Left lobe of liver (tissue), 2 donors: ENCODE results near the gene MARCO. TPM values are rescaled to one million over a fixed set of nuclear protein-coding genes. Genes with fewer than 3 reads are reported as not detected.
A peak's percentile ranks its signal among the peaks of the same experiment; 100 is the strongest.
"Not testable (repeated sequence)": the region's sequence is repeated elsewhere in the genome, so short reads cannot be mapped to it uniquely, and the experiment has no call there.

Experiments used
- ATAC-seq: fragments of 200-7000 bp; cut with Tn5 transposase; one replicate; pipeline ENCODE4 v1.9.1; 2020; ENCODE audit warnings: mild to moderate bottlenecking, moderate library complexity
- DNase-seq: peaks from one replicate; pipeline ENCODE4 v3.0.0-alpha.2; 2020; ENCODE audit warnings: low spot score
- total RNA-seq: library from RNA; stranded (reverse); gene quantifications from one replicate; pipeline ENCODE4 v1.2.1, GENCODE V29; 2021
- donor health status: DM: no; HTN: no; CAD: no; lungs with moderate emphysema.
- donor health status: DM: no; HTN: yes; CAD: no.

The MARCO gene
- total RNA-seq, 1 donor from 2014 or later = 38.8 TPM

DNA sequence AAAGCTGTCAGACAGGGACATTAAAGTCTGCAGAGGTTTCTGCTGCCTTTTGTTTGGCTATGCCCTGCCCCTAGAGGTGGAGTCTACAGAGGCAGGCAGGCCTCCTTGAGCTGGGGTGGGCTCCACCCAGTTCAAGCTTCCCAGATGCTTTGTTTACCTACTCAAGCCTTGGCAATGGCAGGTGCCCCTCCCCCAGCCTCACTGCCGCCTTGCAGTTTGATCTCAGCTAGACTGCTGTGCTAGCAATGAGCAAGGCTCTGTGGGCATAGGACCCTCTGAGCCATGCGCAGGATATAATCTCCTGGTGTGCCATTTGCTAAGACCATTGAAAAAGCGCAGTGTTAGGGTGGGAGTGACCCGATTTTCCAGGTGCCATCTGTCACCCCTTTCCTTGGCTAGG is 61.9 kb downstream of the MARCO start:
- not testable (repeated sequence) for DNase-seq, ATAC-seq

DNA sequence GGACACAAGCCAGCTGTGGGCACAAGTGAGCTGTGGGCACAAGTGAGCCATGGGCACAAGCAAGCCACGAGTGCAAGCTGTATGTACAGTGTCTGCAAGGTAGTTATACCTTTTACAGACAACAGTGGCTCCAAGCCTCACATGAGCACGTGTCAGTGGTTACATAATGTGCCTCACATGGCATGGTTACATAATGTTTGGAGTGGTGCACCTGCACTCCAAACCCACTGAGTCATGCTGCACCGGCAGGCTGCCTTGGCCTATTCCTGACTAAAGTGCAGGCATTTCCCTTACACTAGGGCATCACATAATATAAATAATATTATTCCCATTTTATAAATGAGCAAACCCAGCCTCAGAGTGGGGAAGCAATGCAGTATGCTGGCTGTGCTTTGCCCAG is 62.6 kb downstream of the MARCO start:
- peak; percentile 54 for ATAC-seq
- peak; percentile 44 for DNase-seq

DNA sequence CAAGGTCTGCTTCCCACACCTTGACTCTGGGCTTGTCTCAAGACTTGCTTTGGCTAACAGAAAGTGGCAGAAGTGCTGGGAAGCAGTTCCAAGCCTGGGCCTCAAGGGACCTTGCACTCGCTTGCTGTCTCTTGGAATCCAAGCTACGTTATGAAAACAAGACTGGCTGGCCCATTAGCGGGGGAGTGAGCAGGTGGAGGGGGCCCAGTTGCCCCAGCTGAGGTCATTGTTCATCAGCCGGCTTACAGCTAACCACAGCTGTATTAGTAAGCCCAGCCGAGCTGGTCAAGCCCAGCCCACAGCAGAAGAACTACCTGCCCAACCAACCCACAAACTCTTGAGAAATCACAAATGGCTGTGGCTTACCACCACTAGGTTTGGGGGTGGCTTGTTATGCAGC is 63.1 kb downstream of the MARCO start:
- peak; percentile 18 for DNase-seq
- no peak for ATAC-seq

DNA sequence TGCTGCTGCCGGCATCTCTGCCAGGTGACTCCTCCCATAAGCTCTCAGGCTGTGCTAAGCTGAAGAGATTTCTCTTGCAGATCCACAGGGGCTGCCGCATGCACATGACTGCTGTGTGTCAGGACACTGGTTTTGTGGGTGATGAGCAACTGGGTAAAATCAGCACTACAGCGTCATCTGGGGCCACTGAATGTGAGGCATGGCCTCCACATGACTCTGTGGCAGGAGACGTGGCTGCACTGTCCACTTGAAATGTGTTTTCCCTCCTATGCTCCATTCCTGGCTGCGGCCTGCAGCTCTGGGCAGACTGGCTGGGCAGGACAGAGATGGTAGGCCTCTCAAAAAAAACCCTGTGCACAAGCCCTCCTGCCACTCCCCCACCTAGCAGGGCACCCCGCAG is 63.6 kb downstream of the MARCO start:
- ATAC-seq (no peak), DNase-seq (peak; percentile 31)

DNA sequence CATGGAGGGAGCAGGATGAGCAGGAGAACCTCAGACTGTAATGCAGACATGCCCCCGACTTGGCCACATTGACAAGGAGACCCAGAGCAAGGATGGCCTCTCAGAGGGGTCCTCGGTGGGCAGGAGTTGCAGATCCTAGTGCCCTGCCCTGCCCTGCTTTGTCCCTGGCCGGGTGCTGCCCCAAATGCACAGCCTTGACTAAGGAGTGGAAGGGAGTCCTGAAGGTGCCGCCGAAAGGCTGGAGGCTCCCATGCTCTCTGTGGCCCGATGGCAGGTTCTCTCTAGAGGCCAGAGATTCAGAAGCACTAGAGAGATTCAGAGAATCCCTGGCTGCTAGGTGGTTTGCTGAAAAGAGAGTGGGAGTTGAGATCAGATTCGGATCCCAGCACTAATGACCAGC is 64.4 kb downstream of the MARCO start:
- peak; percentile 27 for DNase-seq
- ATAC-seq = no peak

DNA sequence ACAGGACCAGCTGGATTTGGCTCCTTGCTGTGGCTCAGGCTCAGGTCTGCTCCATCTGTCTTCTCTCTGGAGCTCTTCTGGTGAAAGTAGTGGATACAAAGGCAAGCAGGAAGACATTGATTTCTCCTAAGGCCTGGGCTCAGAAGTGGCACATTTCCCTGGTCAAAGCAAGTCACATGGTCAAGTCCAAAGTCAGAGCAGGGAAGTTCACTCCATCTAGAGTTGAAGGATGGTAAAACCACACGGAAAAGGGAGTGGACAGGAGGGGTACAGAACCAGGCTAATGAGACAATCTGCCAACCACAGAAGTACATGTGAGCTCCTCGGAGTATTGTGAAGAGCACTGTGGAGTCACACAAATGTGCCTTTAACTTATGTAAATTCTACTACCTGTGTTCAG is 66.1 kb downstream of the MARCO start:
- ATAC-seq = peak; percentile 58
- no peak for DNase-seq

DNA sequence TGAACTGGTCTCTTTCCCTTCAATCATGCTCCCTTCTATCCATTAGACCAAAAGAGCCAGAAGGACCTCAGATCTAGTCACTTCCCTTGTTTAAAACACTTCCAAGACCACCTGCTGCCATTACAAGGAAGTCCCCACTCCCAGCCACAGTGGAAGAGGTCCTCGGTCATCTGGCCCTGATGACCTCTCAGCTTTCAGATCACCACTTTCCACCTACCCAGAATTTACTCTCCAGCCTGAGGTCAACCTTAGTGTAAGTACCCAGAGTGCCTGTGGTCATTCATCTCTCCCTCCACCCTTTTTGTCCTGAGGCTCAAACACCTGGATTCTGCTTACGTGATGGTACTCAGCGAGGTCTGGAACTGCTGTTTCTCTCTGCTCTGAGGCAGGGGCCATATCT is 67.1 kb downstream of the MARCO start:
- ATAC-seq = no peak
- DNase-seq = no peak

DNA sequence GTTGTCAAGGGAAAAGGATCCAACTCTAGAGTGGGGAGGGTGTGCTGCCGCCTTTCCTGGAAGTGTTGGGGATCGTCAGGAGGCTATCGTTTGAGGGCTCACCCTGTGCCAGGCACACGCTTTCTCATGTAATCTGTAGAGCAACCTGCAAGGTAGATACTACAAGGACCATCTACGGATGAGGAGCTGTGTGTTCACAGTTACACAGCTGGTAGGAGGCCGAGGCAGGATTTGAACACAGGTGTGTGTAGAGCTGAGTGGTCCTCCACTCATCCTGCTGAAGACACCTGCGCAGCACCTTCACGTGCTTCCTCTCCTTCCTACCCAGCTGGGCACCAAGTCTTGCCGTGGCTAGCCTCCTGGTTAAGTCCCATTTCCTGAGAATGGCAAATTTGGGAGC is 68.3 kb downstream of the MARCO start:
- DNase-seq = no peak
- no peak for ATAC-seq

DNA sequence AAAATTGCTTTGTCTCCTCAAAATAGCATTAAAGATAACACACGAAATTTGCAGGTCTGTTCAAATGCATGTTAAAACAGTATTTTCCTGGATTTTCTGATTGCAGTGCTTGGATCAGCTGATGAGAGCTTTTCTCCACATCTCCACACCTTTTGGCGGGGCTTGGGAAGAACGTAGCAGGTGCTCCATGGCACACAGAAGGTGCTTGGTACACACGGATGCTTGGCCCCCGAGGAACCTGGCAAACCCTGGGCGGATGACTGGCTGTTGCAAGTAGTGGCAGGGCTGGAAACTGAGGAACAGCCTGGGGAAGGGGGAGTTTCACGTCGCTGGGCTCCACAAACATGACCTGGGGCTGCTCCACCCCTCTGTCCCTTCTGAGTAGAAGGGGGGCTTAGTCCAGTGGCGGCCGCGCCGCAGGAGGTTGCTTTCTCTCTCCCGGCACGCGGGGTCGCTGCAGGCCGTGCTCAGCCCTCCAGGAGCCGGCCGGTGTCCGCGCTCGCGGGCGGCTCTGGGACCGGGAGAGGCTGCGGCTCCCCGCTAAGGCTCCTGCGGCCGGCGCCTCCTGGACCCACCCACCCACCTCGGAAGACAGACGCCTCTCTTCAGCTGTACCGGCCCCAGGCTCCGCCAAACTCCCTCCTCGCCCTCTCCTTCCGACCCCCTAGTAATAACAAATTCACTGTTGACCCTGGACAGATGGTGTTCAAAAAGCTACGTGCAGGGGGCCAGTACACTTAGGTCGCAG is 69.3 kb downstream of the MARCO start:
- ATAC-seq (peak; percentile 96), DNase-seq (peak; percentile 56)

DNA sequence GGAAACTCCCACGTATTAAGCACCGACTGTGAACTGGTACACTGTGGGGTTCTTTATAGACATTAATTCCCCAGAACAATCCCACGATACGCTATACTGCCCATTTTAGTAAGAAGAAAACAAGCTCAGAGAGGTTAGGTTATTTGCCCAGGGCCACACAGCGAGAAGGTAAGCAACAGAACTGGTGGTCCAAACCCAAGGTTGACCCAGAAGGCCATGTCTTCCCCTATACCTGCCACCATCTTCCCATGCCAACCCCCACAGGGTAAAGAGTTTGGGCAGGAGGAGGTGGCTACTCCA is 69.9 kb downstream of the MARCO start:
- no peak for ATAC-seq

DNA sequence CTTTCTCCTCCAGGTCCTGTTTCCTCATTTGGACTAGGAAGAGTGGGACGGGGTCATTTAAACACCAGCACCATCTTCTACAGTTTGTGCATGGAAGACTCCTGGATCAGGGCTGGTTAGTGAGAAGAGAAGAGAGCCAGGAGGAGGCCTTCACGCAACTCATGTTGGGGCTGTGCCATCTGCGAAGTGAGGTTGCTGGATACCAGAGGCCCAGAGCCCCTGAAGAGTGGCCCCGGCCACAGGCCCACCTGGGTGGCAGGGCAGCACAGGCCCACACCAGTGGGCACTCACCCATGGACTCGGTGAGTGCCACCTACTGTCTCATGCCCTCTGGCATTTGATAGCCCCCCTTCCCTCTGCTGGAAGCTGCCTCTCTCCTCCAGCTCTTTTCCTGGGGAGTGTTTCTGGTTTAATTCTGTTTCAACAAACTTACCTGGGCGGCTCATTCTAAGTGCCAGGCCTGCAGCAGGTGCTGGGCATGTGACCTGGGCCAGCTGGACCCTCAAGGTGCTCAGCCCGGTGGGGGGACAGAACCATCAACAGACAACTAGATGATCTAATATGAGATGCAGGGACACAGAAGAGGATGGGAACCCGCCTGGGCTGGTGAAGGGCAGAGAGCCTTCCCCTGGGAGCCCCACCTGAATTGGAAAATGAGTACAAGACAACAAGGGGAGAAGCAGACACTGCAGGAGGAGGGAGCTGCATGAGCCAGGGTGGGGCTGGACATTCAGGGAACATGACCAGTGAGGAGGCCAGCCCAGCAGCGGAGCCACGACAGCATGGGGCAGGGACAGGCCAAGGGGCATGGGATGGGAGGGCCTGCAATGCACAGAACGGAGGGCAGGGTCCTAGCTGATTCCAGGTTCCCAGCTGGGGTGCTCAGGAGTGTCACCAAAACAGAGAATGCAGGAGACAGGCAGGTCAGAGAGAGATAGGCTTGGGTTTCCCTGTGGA is 70.6 kb downstream of the MARCO start:
- no peak for DNase-seq
- ATAC-seq = no peak

More for the DNA sequence above, 69.9 kb downstream of the MARCO start:
- DNase-seq = no peak

DNA sequence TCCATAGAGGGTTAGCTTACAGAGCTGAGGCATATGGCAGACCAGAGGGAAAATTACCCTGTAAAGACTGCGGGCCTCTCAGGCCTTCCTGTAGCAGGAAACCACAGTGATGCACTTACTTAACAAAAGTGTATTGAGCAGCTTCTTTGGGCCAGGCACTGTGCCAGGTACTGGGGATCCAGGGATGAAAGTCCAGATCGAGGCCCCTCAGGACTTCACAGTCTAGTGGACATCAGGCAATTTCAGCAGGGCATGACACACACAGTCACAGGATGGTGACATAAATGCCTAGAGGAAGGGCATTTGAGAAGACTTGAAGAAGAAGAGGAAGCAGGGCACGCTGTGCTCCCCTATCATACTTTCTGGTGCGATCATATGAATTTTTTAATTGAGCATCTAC is 71.7 kb downstream of the MARCO start:
- DNase-seq (no peak), ATAC-seq (no peak)

DNA sequence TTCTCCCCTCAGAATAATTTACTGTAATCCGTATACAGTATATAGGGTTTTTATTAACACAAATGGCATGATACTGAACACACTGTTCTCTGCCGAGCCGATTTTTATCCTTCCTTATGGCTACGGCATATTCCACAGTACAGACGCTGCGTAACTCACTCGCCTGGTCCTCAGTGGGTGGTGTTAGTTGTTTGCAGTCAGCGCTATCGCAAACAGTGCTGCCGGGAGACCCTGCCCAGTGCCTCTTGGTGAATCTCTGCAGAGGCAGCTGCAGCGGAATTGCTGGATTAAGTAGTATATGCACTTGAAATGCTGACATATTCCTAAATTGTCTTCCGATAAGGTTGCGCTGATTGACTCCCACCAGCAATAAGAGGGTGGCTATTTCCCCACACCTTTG is 73.9 kb downstream of the MARCO start:
- no peak for ATAC-seq

DNA sequence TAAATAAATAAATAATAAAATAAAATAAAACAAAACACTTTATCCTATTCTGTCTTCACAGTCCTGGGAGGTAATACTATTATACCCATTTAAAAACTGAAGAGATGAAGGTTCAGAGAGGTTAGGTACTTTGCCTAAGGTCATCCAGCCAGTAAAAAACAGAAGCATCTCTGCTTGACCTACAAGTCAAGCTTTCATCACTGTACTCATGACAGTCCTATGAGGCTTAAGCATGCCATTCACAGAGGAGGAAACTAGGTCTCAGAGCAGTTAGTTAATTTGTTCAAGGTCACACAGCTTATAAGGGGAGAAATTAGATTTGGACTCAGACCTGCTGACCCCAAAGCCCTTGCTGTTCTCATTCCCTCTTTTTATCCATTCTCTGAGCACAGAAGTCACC is 77.5 kb downstream of the MARCO start:
- ATAC-seq (no peak), DNase-seq (no peak)

More for the DNA sequence above, 73.9 kb downstream of the MARCO start:
- no peak for DNase-seq

DNA sequence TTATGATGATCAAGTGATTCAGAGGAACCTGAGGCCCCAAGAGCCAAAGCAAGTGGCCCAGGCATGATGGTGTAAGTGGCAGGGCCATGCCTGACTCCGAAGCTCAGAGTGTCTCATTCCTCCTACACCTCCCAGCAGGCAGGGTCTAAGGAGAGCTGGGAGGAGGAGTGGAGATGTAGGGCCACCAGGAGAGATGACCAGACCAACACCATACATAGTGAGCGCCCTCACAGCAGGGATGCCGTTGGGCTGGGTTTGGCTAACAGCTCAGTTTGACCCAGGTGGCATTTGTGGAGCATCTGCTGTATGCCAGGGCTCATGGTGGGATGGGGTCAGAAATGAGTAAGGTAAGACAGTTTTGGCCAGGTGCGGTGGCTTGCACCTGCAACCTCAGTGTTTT is 80.7 kb downstream of the MARCO start:
- DNase-seq (no peak), ATAC-seq (no peak)

DNA sequence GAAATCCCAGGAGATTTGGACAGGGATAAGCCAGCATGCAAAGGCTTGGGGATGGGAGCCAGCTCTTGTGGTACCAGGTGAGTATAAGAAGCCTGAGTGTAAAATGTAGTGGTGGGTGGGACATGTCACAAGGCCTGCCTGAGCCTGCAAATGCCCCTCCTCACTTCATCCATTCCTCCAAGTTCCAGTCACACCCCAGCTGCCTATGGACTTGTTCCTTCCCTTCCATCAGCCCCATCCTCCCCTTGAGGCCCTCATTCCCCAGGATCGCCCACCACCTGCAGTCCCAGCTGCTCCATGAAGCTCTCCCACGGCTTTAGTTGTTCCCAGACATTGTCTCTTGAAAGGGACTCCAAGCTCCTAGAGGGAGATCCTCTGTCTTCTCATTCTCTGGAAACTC is 81.5 kb downstream of the MARCO start:
- ATAC-seq (no peak), DNase-seq (no peak)

DNA sequence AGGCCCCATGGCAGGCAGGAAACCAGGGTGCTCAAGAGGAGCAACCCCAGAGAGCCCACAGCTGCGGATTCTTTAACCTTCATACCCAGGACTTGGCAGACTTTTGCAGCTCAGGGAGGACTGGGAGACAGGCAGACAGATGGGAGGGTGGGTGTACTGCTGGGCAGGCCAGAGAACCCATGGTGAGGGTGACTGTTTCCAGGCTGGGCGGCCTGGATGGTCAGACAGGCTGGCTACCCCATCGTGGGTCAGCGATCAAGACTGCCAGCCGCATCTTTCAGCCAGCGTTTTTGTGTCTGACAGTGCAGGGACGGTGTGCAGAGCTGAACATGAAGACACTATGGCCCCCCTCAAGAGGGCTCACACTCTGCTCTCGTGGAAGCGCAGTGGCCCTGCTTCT is 82.2 kb downstream of the MARCO start:
- DNase-seq (peak; percentile 31), ATAC-seq (no peak)

DNA sequence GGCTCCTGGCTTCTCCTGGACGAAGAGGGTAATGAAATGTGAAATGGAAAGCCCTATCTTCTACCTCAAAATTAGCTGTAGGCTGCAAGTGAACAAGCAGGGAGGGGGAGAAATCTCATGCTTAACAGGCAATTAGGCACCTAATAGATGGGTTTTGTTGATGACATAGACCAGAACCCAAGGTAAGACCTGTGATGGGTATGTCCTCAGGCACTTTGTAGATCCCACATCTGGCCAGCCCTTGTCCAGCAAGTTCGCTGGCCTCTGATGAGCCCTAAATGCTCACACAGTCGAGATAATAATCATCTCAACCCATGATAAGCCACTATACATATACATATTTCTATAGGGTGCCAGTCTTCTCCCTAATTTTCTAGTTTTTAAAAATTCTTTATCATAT is 82.6 kb downstream of the MARCO start:
- ATAC-seq (no peak), DNase-seq (no peak)

DNA sequence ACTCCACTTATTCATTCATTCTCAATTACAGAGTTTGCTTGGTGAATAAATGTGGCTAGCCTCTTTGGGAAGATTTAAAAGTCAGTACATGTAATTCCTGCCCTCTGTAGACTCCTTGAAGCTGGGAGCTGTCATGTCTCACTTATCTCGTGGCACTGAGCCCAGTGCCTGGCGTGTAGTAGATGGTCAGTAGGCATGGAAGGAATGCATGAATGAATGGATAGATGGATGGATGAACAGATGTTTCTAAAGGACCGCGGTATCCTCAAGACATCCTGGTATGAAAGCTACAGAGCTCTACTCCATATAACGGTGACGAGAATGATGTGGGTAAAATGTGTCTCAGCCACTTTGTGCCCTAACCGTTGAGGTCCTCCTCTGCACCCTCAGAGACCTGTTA is 83.0 kb downstream of the MARCO start:
- DNase-seq (no peak), ATAC-seq (no peak)

DNA sequence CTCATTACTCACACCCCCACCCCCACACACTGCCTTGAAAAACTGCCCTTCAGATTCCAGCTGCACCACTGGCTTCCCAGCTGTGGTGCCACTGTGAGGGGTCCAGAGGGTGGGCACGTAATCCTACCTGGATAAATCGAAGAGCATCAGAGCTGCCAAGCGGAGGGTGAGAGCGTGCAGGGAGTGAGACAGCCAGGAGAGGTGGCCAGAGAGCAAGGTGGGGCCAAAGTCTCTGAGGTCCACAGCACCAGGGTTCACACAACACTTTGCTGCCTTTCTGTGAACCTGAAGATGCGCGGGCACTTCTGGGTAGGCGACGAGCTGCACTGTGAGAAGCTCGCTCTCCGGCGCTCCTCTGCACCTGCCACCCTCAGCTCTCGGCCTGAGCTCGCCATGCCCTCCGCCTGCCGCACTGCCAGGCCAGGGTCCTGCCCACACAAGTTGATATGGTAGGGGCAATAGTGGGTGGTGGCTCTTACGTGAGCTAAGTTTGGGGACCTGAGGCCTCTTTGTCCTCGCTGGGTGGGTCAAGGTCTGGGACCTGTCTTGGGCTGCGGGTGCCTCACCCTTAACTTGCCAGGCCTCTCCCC is 83.9 kb downstream of the MARCO start:
- peak; percentile 39 for DNase-seq
- no peak for ATAC-seq

DNA sequence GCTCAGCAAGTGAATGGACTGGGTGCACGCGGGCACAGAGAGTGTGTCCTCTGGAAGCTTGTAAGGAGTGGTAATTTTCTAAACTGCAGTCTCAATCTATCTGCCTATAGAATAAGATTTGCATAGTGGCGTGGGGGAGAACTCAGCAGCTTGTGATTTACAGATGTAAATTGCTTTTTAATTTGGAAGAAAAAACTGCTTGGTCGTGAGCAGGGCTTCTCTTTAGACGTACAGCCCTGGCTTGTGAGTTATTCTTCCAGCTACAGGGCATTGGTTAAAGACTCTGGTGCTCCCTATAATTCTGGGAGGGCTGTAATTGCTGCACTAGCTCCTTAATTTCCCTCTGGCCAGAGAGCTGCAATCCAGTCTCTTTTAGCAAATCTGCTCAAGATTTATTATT is 84.9 kb downstream of the MARCO start:
- no peak for DNase-seq
- ATAC-seq = no peak
